WERI-Rb-1 (cell line): ENCODE measurements around the gene NXN.

Experiments used
- DNase-seq: peaks from one replicate; pipeline ENCODE4 v3.0.0-alpha.2; 2020
- H3K27ac ChIP-seq: fragments of 250-450 bp; sonication (Bioruptor Pico); 2 replicates; pipeline ENCODE4 v1.5.1; 2020; ENCODE audit warnings: mild to moderate bottlenecking, moderate library complexity
- H3K27me3 ChIP-seq: fragments of 250-450 bp; sonication (Bioruptor Pico); 2 replicates; pipeline ENCODE4 v1.5.1; 2021; ENCODE audit warnings: mild to moderate bottlenecking, low read depth, moderate library complexity; ENCODE audit not compliant: insufficient read depth, severe bottlenecking
- H3K36me3 ChIP-seq: fragments of 250-450 bp; sonication (Bioruptor Pico); 2 replicates; pipeline ENCODE4 v1.5.1; 2020; ENCODE audit warnings: mild to moderate bottlenecking, moderate library complexity
- H3K4me3 ChIP-seq: 2 replicates; pipeline ENCODE4 v1.5.1; 2011; ENCODE audit warnings: low read depth, mild to moderate bottlenecking, control low read depth, low read length
- H3K9me3 ChIP-seq: fragments of 250-450 bp; sonication (Bioruptor Pico); 2 replicates; pipeline ENCODE4 v1.5.1; 2021; ENCODE audit warnings: mild to moderate bottlenecking, moderate library complexity; ENCODE audit not compliant: severe bottlenecking
- CTCF ChIP-seq: IDR thresholded peaks from 2 replicates; pipeline ENCODE4 v1.5.1; 2011; ENCODE audit warnings: low read depth, mild to moderate bottlenecking, control low read depth, inconsistent platforms, low read length

The NXN gene

GRCh38 chr17:1012823-1013728 lies 33.5 kb upstream of the NXN start:
- Histone ChIP-seq H3K27me3 (no peaks in the 10 kb centered on the region), H3K27ac (no peak overlapping the region), H3K9me3 (no peaks in the 10 kb centered on the region), H3K36me3 (peaks cover 21% of the 10 kb centered on the region), H3K4me3 (no peak overlapping the region)
- TF ChIP-seq CTCF: no peak
- no peak for DNase-seq

GRCh38 chr17:1011760-1012735 lies 32.5 kb upstream of the NXN start:
- no peak for DNase-seq
- Histone ChIP-seq H3K4me3 (no peak overlapping the region), H3K27ac (no peak overlapping the region), H3K9me3 (no peaks in the 10 kb centered on the region), H3K36me3 (peaks cover 30% of the 10 kb centered on the region), H3K27me3 (no peaks in the 10 kb centered on the region)
- no peak for TF ChIP-seq CTCF

- TF ChIP-seq CTCF: no peak
- Histone ChIP-seq H3K27ac (no peak overlapping the region), H3K36me3 (peaks cover 34% of the 10 kb centered on the region), H3K9me3 (no peaks in the 10 kb centered on the region), H3K4me3 (no peak overlapping the region), H3K27me3 (no peaks in the 10 kb centered on the region)
- no peak for DNase-seq
Observed at GRCh38 chr17:1011138-1011537, 31.6 kb upstream of the NXN start.

GRCh38 chr17:1010586-1010985 lies 31.0 kb upstream of the NXN start:
- no peak for TF ChIP-seq CTCF
- Histone ChIP-seq H3K27ac (no peak overlapping the region), H3K27me3 (no peaks in the 10 kb centered on the region), H3K9me3 (no peaks in the 10 kb centered on the region), H3K36me3 (peaks cover 40% of the 10 kb centered on the region), H3K4me3 (no peak overlapping the region)
- DNase-seq: no peak

GRCh38 chr17:1010086-1010450 lies 30.5 kb upstream of the NXN start:
- Histone ChIP-seq H3K9me3 (no peaks in the 10 kb centered on the region), H3K27me3 (no peaks in the 10 kb centered on the region), H3K27ac (no peak overlapping the region), H3K4me3 (no peak overlapping the region), H3K36me3 (peaks cover 45% of the 10 kb centered on the region)
- TF ChIP-seq CTCF: no peak
- DNase-seq: no peak
